ENCODE measurements around the gene THAP7.

Gene THAP7

GRCh38 chr22:20965104-20965887 lies 36.6 kb downstream of the THAP7 start:
- in situ Hi-C loops (cut with HindIII; ENCODE audit: low sequenced_read_pairs), result no loop called here

GRCh38 chr22:20964799-20965103 lies 37.2 kb downstream of the THAP7 start:
- in situ Hi-C loops (cut with HindIII; ENCODE audit: low sequenced_read_pairs), result loop anchor here (5.0 kb wide), 1 partner anchor 97 kb away; no protein-coding TSS in a partner anchor

GRCh38 chr22:20964090-20964798 lies 37.7 kb downstream of the THAP7 start:
- in situ Hi-C loops (cut with HindIII; ENCODE audit: low sequenced_read_pairs), result loop anchor here (5.0 kb wide), 1 partner anchor 97 kb away; no protein-coding TSS in a partner anchor

GRCh38 chr22:20963201-20964052 lies 38.5 kb downstream of the THAP7 start:
- in situ Hi-C loops (cut with HindIII; ENCODE audit: low sequenced_read_pairs), result loop anchor here (5.0 kb wide), 1 partner anchor 96 kb away; no protein-coding TSS in a partner anchor

GRCh38 chr22:20962491-20962945 lies 39.4 kb downstream of the THAP7 start:
- in situ Hi-C loops (cut with HindIII; ENCODE audit: low sequenced_read_pairs), result loop anchor here (5.0 kb wide), 1 partner anchor 95 kb away; no protein-coding TSS in a partner anchor

- in situ Hi-C loops (cut with HindIII; ENCODE audit: low sequenced_read_pairs), result loop anchor here (5.0 kb wide), 1 partner anchor 93 kb away; no protein-coding TSS in a partner anchor
Observed at GRCh38 chr22:20960609-20961008, 41.3 kb downstream of the THAP7 start.

GRCh38 chr22:20959578-20960461 lies 42.1 kb downstream of the THAP7 start:
- in situ Hi-C loops (cut with HindIII; ENCODE audit: low sequenced_read_pairs), result loop anchor here (5.0 kb wide), 1 partner anchor 93 kb away; no protein-coding TSS in a partner anchor

- in situ Hi-C loops (cut with HindIII; ENCODE audit: low sequenced_read_pairs), result no loop called here
Observed at GRCh38 chr22:20957683-20958431, 44.1 kb downstream of the THAP7 start.

- in situ Hi-C loops (cut with HindIII; ENCODE audit: low sequenced_read_pairs), result no loop called here
Observed at GRCh38 chr22:20957102-20957682, 44.7 kb downstream of the THAP7 start.

- in situ Hi-C loops (cut with HindIII; ENCODE audit: low sequenced_read_pairs), result no loop called here
Observed at GRCh38 chr22:20956258-20957101, 45.4 kb downstream of the THAP7 start.

GRCh38 chr22:20955548-20955947 lies 46.4 kb downstream of the THAP7 start:
- in situ Hi-C loops (cut with HindIII; ENCODE audit: low sequenced_read_pairs), result no loop called here

GRCh38 chr22:20953668-20954500 lies 48.0 kb downstream of the THAP7 start:
- in situ Hi-C loops (cut with HindIII; ENCODE audit: low sequenced_read_pairs), result no loop called here

- in situ Hi-C loops (cut with HindIII; ENCODE audit: low sequenced_read_pairs), result no loop called here
Observed at GRCh38 chr22:20953342-20953608, 48.6 kb downstream of the THAP7 start.

GRCh38 chr22:20952544-20953341 lies 49.2 kb downstream of the THAP7 start:
- in situ Hi-C loops (cut with HindIII; ENCODE audit: low sequenced_read_pairs), result no loop called here

- in situ Hi-C loops (cut with HindIII; ENCODE audit: low sequenced_read_pairs), result no loop called here
Observed at GRCh38 chr22:20951932-20952380, 50.0 kb downstream of the THAP7 start.

- in situ Hi-C loops (cut with HindIII; ENCODE audit: low sequenced_read_pairs), result no loop called here
Observed at GRCh38 chr22:20951151-20951931, 50.6 kb downstream of the THAP7 start.
